NCI-H460 (cell line): ENCODE data around the gene SHROOM3. TPM values are rescaled to one million over a fixed set of nuclear protein-coding genes. Genes with fewer than 3 reads are reported as not detected.
"Not testable (repeated sequence)": the region's sequence is repeated elsewhere in the genome, so short reads cannot be mapped to it uniquely, and the experiment has no call there.

Experiments used
- DNase-seq: peaks from one replicate; pipeline ENCODE4 v3.0.0-alpha.2; 2016; ENCODE audit warnings: low read depth; ENCODE audit errors: extremely low read depth
- total RNA-seq: library from RNA; depleted of rRNA; stranded (reverse); fragments of >200 nt; shearing (Covaris generic); gene quantifications from 2 replicates; pipeline ENCODE4 v1.2.3, GENCODE V29; 2014

The SHROOM3 gene
- total RNA-seq, 1 experiment from 2014 or later: 0.40 TPM

DNA sequence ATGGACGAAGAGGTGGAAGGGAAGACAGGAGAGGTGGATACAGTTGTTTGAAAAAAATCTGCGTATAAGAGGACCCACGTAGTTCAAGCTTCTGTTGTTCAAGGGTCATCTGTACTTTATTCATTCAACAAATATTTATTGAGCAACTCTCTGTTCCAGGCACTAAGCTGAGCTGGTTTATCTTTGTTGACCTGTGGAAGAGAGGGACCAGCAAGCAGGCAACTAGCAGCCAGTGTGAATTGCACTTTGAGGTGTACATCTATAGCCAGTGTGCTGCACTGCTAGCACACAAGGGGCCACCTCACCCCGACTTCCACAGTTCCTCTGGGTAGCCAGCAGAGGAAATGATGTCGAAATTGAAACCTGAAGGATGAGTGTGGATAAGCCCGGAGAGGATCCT is 271.6 kb downstream of the SHROOM3 start:
- no peak for DNase-seq

DNA sequence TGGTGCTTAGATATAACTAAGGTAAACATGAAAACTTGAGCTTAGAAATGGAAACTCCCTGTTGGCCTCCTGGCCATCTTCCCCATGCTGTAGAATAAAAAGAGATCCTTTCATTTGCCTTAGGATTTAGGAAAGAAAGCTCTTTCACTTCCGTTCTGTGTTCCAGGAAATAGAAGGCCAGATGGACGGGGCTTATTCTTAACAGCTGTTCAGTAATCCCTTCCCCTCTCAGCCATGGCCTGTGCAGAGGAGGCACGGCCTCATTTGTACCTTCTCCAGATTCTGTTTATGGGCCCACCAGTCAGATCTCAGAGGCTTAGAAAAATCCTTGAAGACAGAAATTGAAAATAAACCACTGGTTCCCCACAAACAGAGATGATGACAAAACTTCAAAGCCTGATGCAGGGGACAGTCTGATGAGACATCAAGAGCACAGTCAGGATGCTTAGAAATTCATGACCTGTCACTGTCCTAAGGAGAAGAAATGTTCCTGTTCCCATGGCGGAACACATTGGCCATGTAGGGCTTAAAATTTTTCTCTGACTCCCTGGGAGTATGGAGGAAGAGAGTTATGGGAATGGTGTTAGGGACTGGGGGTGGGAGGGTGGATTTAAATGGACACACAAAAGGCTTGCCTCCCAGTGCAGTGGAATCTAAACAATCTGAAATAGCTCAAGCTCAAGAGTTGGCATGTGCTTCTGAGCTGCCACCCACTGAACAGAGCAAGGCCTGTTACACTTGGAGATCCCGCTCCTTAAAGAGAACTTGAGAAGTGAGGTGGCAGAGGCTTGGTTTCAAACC is 274.1 kb downstream of the SHROOM3 start:
- DNase-seq: no peak

- no peak for DNase-seq
Observed at GRCh38 chr4:76709772-76710090, 274.7 kb downstream of the SHROOM3 start.

- peak; percentile 54 for DNase-seq
Observed at GRCh38 chr4:76712564-76712963, 277.5 kb downstream of the SHROOM3 start.

DNA sequence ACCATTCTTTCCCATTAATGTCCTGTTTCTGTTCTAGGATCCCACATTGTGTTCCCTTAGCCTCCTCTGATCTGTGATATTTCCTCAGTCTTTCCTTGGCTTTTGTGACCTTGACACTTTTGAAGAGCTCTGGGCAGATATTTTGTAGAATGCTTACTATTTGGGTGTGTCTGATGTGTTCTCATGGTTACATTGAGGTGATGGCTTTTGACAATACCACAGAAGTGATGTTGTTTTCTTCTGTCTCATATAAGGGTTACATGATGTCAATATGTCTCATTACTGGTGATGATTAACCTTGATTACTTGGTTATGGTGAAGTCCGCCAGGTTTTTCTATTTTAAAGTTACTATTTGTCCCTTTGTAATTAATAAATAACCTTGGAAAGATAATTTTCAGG is 279.2 kb downstream of the SHROOM3 start:
- DNase-seq: no peak

GRCh38 chr4:76716020-76716419 is 281.0 kb downstream of the SHROOM3 start:
- DNase-seq: no peak

DNA sequence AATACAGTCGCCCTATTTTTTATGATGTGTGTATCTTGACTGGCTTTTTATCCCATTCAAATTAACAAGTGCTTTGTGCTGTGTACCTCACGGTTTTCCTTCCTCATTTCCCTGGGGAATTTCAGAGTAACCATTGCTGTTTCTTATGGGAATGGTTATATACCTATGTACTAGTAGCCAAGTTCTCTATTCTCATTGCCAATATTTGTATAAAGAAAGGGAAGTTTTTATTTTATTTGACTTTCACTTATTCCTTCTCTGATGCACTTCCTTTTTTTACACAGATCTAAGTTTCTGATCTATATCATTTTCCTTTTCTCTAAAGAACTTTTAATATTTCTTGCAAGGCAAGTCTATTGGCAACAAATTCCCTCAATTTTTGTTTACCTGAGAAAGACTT is 281.6 kb downstream of the SHROOM3 start:
- DNase-seq: no peak

DNA sequence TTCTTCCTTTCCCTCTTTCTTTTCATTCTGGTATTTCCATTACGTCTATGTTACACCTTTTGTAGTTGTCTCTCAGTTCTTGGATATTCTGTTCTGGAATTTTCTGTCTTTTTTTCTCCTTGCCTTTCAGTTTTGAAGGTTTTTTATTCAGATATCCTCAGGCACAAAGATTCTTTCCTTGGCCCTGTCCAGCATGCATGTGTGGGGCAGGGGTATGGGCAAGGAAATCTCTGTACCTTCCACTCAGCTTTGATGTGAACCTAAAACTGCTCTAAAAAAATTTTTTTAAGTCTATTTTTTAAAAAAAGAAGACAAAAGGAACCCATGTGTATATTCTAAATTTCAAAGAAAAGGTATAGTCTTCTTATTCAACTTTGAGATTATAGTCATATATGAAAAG is 282.4 kb downstream of the SHROOM3 start:
- DNase-seq: no peak

DNA sequence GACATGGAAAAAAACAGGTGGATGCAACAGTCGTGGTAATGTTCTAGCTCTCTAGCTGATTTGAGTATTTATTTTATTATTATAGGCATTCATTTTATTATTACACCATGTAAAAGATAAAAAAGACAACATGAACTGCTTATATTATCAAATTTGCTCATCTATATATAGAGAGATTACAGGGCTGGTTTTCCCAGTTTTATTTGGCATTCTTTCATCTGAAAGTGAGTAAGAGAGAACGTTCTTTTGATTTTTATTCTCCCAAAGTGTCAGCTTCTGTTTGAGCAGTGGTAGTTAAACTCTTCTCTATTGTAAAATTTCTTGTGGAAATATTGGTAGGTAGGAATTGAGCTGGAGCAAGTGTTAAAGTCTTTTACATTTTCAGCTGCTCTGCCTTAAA is 283.0 kb downstream of the SHROOM3 start:
- no peak for DNase-seq

- DNase-seq: no peak
Observed at GRCh38 chr4:76718831-76719230, 283.8 kb downstream of the SHROOM3 start.

- DNase-seq: no peak
Observed at GRCh38 chr4:76720121-76720520, 285.1 kb downstream of the SHROOM3 start.

- not testable (repeated sequence) for DNase-seq
Observed at GRCh38 chr4:76722146-76722545, 287.1 kb downstream of the SHROOM3 start.

DNA sequence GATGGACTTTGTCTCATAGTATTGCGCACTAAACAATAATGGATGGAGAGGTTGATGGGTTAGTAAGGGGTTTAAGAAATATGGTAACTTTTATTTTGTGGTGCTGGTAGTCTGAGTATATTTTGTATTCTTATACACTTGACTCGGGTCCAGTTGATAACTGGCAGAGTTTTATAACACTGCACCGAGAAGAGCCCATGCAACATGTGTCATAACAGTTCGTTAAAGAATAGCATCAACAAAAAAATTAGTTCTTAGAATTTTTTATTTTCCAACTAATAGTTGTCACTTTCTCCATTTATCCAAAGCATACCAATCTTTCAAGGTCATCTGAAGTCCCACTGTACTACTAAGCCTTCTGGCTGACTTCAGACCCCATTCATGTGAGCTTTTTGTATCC is 287.8 kb downstream of the SHROOM3 start:
- no peak for DNase-seq

- no peak for DNase-seq
Observed at GRCh38 chr4:76723373-76723772, 288.3 kb downstream of the SHROOM3 start.

- no peak for DNase-seq
Observed at GRCh38 chr4:76723924-76724323, 288.9 kb downstream of the SHROOM3 start.

GRCh38 chr4:76725039-76725438 is 290.0 kb downstream of the SHROOM3 start:
- no peak for DNase-seq

GRCh38 chr4:76726176-76726575 is 291.1 kb downstream of the SHROOM3 start:
- DNase-seq: no peak

DNA sequence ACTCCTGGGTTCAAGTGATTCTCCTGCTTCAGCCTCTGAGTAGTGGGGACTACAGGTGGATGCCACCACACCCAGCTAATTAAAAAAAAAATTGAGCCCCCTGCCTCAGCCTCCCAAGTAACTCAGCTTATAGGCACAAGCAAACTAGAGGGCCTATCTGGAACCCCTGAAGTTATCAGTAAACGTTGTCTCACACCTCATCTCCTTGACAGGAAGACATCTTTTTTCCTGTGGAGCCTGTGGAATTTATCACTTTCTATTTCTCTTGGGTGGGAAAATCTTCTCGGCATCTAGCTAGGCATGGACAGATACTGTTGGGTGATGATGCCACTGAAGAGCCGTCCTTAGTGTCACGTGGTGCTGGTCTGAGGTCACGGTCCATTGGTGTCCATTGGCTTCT is 291.6 kb downstream of the SHROOM3 start:
- DNase-seq: no peak

DNA sequence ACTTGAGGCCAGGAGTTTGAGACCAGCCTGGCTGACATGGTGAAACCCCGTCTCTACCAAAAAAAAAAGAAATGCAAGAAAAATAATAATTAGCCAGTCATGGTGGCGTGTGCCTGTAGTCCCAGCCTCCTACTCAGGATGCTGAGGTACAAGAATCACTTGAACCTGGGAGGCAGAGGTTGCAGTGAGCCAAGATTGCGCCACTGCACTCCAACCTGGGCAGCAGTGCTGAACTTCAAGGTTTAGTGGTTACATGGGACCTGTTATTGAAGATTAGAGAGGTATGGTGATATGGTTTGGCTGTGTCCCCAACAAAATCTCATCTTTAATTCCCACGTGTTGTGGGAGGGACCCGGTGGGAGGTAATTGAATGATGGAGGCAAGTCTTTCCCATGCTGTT is 292.9 kb downstream of the SHROOM3 start:
- not testable (repeated sequence) for DNase-seq

GRCh38 chr4:76729460-76729859 is 294.4 kb downstream of the SHROOM3 start:
- DNase-seq: no peak

DNA sequence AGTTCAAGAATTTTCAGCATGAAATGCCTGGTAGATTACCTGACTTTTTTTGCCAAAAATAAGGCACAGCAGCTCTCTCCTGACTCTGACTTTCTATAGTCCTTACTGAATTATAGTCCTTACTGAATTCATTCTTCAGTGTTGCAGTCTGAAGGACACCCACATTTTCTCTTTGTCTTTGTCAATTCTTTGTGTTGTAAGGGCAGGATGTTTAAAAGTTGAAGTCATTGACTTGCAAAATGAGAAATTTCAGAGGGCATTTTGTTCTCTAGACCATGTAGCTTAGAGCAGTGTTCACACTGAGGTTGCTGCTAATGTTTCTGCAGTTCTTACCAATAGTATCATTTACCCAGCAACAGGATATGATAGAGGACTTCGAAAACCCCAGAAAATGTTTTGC is 295.0 kb downstream of the SHROOM3 start:
- no peak for DNase-seq

GRCh38 chr4:76732246-76732645 is 297.2 kb downstream of the SHROOM3 start:
- no peak for DNase-seq
